Measurements from ENCODE around the gene ALG2. TPM values are rescaled to one million over a fixed set of nuclear protein-coding genes. Genes with fewer than 3 reads are reported as not detected.

The ALG2 gene
- total and polyA plus RNA-seq, 9 of the 15 experiments (the other 6 are each of a cell fraction or from before 2014, with no cell fraction given): 4.9 to 41.9 (median 20.2) TPM

DNA sequence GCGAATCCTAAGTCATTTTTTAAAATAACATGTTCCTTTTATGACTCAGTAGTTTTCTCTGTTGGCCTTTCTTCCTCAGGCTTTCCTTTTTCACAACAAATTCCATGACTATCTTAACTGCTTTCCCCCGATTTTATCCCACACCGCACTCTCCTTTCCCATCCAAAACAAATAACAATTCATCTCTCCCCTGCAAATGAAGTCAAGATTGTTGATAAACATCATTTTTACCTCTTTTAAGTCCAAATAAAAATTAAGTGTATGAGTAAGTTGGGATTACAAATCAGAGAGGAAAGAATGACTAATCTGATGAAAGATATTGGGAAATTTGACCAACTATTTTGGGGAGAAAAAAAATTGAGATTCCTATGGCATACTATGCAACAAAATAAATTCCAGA is 47.7 kb upstream of the ALG2 start:
- no TSS peak for BruUV-seq (replicated peaks)
- 3% methylated on average over 3 of the region's 3 CpGs for WGBS (ENCODE audit: insufficient coverage, low coverage, missing lambda C conversion rate)
- CTCF ChIA-PET (ENCODE audit: low intra/inter-chr PET ratio): no interaction called here
- H3K27me3 ChIP-seq (ENCODE audit: control insufficient read depth in 2 of 2, insufficient read depth in 2 of 2, low read length in 2 of 2): no peaks in the 10 kb centered on the region; a peak in 2 of 5 replicates
- H3K9me1 ChIP-seq (ENCODE audit: control insufficient read depth, insufficient read depth, low read length): no peaks in the 10 kb centered on the region
- peaks cover 3 to 4% of the 10 kb centered on the region in 2 experiments; a peak in 3 of 5 replicates for H3K4me1 ChIP-seq (replicated peaks in 1 of 2; ENCODE audit: control insufficient read depth in 2 of 2, insufficient read depth in 2 of 2, low read length in 2 of 2)
- H3K4me3 ChIP-seq: no peak overlapping the region
- H3K9me3 ChIP-seq (replicated peaks; ENCODE audit: control insufficient read depth, insufficient read depth, low read depth, low read length): no peaks in the 10 kb centered on the region
- no peaks in the 10 kb centered on the region for H3K36me3 ChIP-seq (ENCODE audit: control insufficient read depth, insufficient read depth, low read length)
- intact Hi-C loops (cut with micrococcal nuclease) (loop anchor here (5.0 to 10.0 kb wide), 6 partner anchors 73 to 1325 kb away; partner anchors contain the start of gene NR4A3), in situ Hi-C loops (cut with MboI) (loop anchor here (25.0 kb wide), 1 partner anchor 743 kb away; no protein-coding TSS in a partner anchor)
- no peak overlapping the region for H3K9ac ChIP-seq (ENCODE audit: insufficient read depth in 1 of 2, low read depth in 2 of 2, low read length in 2 of 2)
- H3K4me2 ChIP-seq (ENCODE audit: insufficient read depth, low read length): no peak overlapping the region
- H3K27ac ChIP-seq (ENCODE audit: extremely low read depth, low read depth, low read length): no peak overlapping the region
- no peaks in the 10 kb centered on the region for H3K79me2 ChIP-seq (ENCODE audit: control insufficient read depth, insufficient read depth, low read length)
- DNase-seq (ENCODE audit: extremely low read depth in 1 of 4, low spot score in 3 of 4): no peak
- no peak for ATAC-seq
- H4K20me1 ChIP-seq (replicated peaks; ENCODE audit: control insufficient read depth, insufficient read depth, low read length): no peaks in the 10 kb centered on the region
- TF ChIP-seq PPARD (CRISPR knock-in tag; IDR thresholded peaks at IDR 0.05) (no peak), POLR2G (IDR thresholded peaks at IDR 0.05; ENCODE audit: low read depth, low read length) (no peak), CBX3 (IDR thresholded peaks at IDR 0.05; ENCODE audit: borderline replicate concordance in 1 of 2, low read length in 2 of 2) (no peak)
- H2AFZ ChIP-seq (ENCODE audit: low read depth, low read length): no peak overlapping the region
- no peak for FAIRE-seq
- POLR2A ChIA-PET: no interaction called here

DNA sequence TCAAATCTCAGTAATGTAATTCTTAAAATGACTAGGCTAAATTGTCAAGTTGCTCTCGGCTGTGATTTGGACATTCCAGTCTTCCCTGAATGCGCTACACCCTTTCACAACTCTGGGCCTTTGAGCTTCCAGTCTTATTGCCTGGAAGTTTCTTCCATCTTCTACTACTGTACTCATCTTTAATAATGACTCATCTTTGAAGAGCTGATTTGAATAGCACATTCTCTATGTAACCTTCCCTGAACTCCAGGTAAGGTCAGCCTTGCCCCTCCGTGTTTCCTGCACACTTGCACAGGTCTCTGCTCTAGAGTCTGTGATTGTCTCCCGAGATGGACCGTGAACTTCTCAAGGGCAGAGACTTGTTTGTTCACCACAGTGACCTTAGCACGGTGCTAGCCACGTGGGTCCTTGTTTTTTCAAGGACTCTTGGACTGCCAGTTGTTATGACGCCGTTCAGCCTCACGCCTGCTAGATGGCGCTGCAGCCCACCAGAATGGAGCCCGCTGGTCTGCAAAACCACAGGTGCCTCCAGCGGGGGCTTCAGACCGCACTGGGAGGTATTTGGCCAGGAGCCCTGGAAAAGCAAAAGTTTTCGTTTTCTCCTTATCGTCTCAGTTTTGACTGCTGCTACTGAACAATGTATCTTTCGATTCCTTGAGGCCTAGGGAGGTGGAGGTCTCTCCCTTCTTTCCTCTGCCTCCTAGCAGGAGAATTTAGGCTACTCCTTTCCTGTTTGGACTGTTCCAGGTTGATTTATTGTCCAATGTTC is 44.7 kb upstream of the ALG2 start:
- H3K9me1 ChIP-seq (ENCODE audit: control insufficient read depth, insufficient read depth, low read length): no peaks in the 10 kb centered on the region
- DNase-seq (ENCODE audit: extremely low read depth in 1 of 4, low spot score in 3 of 4) (peak; percentile 61 to 84 (median 73)), FAIRE-seq (peak; percentile 87), ATAC-seq (peak; percentile 95)
- H3K9me3 ChIP-seq (replicated peaks; ENCODE audit: control insufficient read depth, insufficient read depth, low read depth, low read length): no peaks in the 10 kb centered on the region
- POLR2A ChIA-PET: interaction anchor here (0.5 kb wide), 1 partner anchor 268 kb away, joined by 3 read pairs; no protein-coding TSS in a partner anchor
- no peaks in the 10 kb centered on the region for H3K36me3 ChIP-seq (ENCODE audit: control insufficient read depth, insufficient read depth, low read length)
- intact Hi-C loops (cut with micrococcal nuclease): loop anchor here (5.0 to 10.0 kb wide), 6 partner anchors 76 to 1328 kb away; partner anchors contain the start of gene NR4A3
- H3K9ac ChIP-seq (ENCODE audit: insufficient read depth in 1 of 2, low read depth in 2 of 2, low read length in 2 of 2): peak overlapping the region in 1 of 2 experiments; percentile 29; a peak in 1 of 4 replicates
- BruUV-seq (replicated peaks): no TSS peak
- in situ Hi-C loops (cut with MboI): loop anchor here (25.0 kb wide), 1 partner anchor 746 kb away; no protein-coding TSS in a partner anchor
- H3K4me1 ChIP-seq (replicated peaks in 1 of 2; ENCODE audit: control insufficient read depth in 2 of 2, insufficient read depth in 2 of 2, low read length in 2 of 2): peaks cover 3 to 4% of the 10 kb centered on the region in 2 experiments; a peak in 3 of 5 replicates
- H3K79me2 ChIP-seq (ENCODE audit: control insufficient read depth, insufficient read depth, low read length): no peaks in the 10 kb centered on the region
- H3K27ac ChIP-seq (ENCODE audit: extremely low read depth, low read depth, low read length): no peak overlapping the region
- CTCF ChIA-PET (ENCODE audit: low intra/inter-chr PET ratio): no interaction called here
- peak overlapping the region; percentile 55 for H3K4me2 ChIP-seq (ENCODE audit: insufficient read depth, low read length)
- 0 out of 2 replicates have a peak, but pooled peaks cover 3% of the 10 kb centered on the region for H4K20me1 ChIP-seq (replicated peaks; ENCODE audit: control insufficient read depth, insufficient read depth, low read length)
- no peak overlapping the region for H3K4me3 ChIP-seq
- WGBS (ENCODE audit: insufficient coverage, low coverage, missing lambda C conversion rate): 6% methylated on average over 17 of the region's 17 CpGs
- H2AFZ ChIP-seq (ENCODE audit: low read depth, low read length): peak overlapping the region; percentile 81
- peaks cover 4 to 10% of the 10 kb centered on the region in 2 experiments; a peak in 3 of 5 replicates for H3K27me3 ChIP-seq (ENCODE audit: control insufficient read depth in 2 of 2, insufficient read depth in 2 of 2, low read length in 2 of 2)
- TF ChIP-seq FOXK2 (conservative IDR thresholded peaks at IDR 0.05 in 1 of 2, IDR thresholded peaks at IDR 0.05 in 1 of 2; ENCODE audit: low read depth in 2 of 2): 0 out of 4 replicates have a peak, but pooled peaks of 1 of the 2 experiments have one; percentile 38
- 0 out of 4 replicates have a peak, but pooled peaks of 1 of the 2 experiments have one; percentile 31 for TF ChIP-seq MAZ (CRISPR knock-in tag; conservative IDR thresholded peaks at IDR 0.05 in 1 of 2, IDR thresholded peaks at IDR 0.05 in 1 of 2)
- TF ChIP-seq NR2C2 (CRISPR knock-in tag; IDR thresholded peaks at IDR 0.05): no peak
- 0 out of 2 replicates have a peak, but pooled peaks have one; percentile 19 for TF ChIP-seq NR2C2 (tag; IDR thresholded peaks at IDR 0.05)
- TF ChIP-seq CREM (IDR thresholded peaks at IDR 0.05; ENCODE audit: low read depth): peak; percentile 86
- peak; percentile 65; the same call in 1 of the 2 replicates for TF ChIP-seq ZKSCAN1 (IDR thresholded peaks at IDR 0.05; ENCODE audit: low read depth, low read length)
- peak; percentile 35; the same call in 1 of the 2 replicates for TF ChIP-seq JUND (IDR thresholded peaks at IDR 0.05; ENCODE audit: borderline replicate concordance, low read depth, low read length)
- no peak; the same call in 1 of the 3 replicates for TF ChIP-seq JUND (tag; IDR thresholded peaks at IDR 0.05; ENCODE audit: borderline replicate concordance, low read depth, low read length)
- TF ChIP-seq KDM1A (IDR thresholded peaks at IDR 0.05): peak; percentile 57 to 70; a peak in 3 of 4 replicates
- no peak for TF ChIP-seq CHD4 (IDR thresholded peaks at IDR 0.05; ENCODE audit: insufficient read depth, insufficient replicate concordance, low read depth, low read length, poor library complexity, severe bottlenecking)
